Activated CD4-positive, alpha-beta T cell treated with anti-CD3 and anti-CD28 coated beads, Interleukin-2, amount 10 ng/mL, durations not matched to agents 24 days and 14 days (primary cell): ENCODE results near the gene QARS1. TPM values are rescaled to one million over a fixed set of nuclear protein-coding genes. Genes with fewer than 3 reads are reported as not detected.

Experiments used
- DNase-seq: peaks from one replicate; pipeline ENCODE4 v3.0.0; 2022
- H3K27ac Mint-ChIP-seq: one replicate; pipeline ENCODE4 v1.8.0; 2022; ENCODE audit warnings: mild to moderate bottlenecking, mixed read lengths
- H3K27me3 Mint-ChIP-seq: one replicate; pipeline ENCODE4 v1.8.0; 2022; ENCODE audit warnings: mixed read lengths
- H3K36me3 Mint-ChIP-seq: one replicate; pipeline ENCODE4 v1.8.0; 2022; ENCODE audit warnings: low read depth, mild to moderate bottlenecking, mixed read lengths
- H3K4me1 Mint-ChIP-seq: one replicate; pipeline ENCODE4 v1.8.0; 2021; ENCODE audit warnings: mixed read lengths
- H3K4me3 Mint-ChIP-seq: one replicate; pipeline ENCODE4 v1.8.0; 2022; ENCODE audit warnings: mild to moderate bottlenecking, moderate library complexity, mixed read lengths
- H3K9me3 Mint-ChIP-seq: one replicate; pipeline ENCODE4 v1.8.0; 2021; ENCODE audit warnings: mixed read lengths
- intact Hi-C: fragments of 100-400 bp; cut with micrococcal nuclease; formaldehyde crosslinking; loops from one replicate; pipeline ENCODE4 v1.15.1; 2023
- total RNA-seq: library from RNA; stranded (reverse); gene quantifications from 2 replicates; pipeline ENCODE4 v1.2.3, GENCODE V29; 2022

Gene QARS1
- total RNA-seq, 1 donor from 2014 or later, result 188 TPM

- no peaks in the 10 kb centered on the region for H3K36me3 Mint-ChIP-seq
- intact Hi-C loops, result no loop called here
- no peaks in the 10 kb centered on the region for H3K9me3 Mint-ChIP-seq
- H3K27ac Mint-ChIP-seq, result no peak overlapping the region
- no peak overlapping the region for H3K4me3 Mint-ChIP-seq
- no peak for DNase-seq
- H3K27me3 Mint-ChIP-seq, result no peaks in the 10 kb centered on the region
- H3K4me1 Mint-ChIP-seq, result peaks cover 4% of the 10 kb centered on the region
These were observed 20.6 kb upstream of the QARS1 start for GRCh38 chr3:49124991-49125670.

DNA sequence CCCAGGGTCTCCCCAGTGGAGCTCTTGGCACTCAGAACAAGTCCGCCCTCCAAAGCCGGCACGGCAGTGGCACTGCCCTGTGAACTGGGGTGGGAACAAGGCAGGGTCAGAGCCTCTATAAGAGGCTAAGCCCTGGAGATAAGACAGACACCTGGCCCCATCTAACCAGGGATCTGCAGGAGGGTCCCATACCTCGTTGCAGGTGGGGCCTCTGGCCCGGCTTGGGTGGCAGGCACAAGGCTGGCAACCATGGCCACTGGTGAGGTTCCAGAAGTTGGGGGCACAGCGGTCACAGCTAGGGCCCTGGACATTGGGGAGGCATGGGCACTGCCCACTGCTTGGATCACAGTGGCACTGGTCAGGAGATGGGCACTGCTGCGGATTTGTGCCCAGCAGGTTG lies 19.6 kb upstream of the QARS1 start:
- no peak overlapping the region for H3K27ac Mint-ChIP-seq

GRCh38 chr3:49123687-49124086 lies 19.1 kb upstream of the QARS1 start:
- Mint-ChIP-seq H3K27ac (no peak overlapping the region), H3K9me3 (no peaks in the 10 kb centered on the region), H3K27me3 (no peaks in the 10 kb centered on the region), H3K4me3 (no peak overlapping the region), H3K4me1 (peaks cover 9% of the 10 kb centered on the region), H3K36me3 (peaks cover 3% of the 10 kb centered on the region)
- DNase-seq, result no peak
- intact Hi-C loops, result no loop called here

More for the DNA sequence above, 19.6 kb upstream of the QARS1 start:
- no peaks in the 10 kb centered on the region for H3K27me3 Mint-ChIP-seq
- H3K9me3 Mint-ChIP-seq, result no peaks in the 10 kb centered on the region
- no peak overlapping the region for H3K4me3 Mint-ChIP-seq
- H3K36me3 Mint-ChIP-seq, result no peaks in the 10 kb centered on the region
- no peak for DNase-seq
- H3K4me1 Mint-ChIP-seq, result peaks cover 8% of the 10 kb centered on the region
- intact Hi-C loops, result no loop called here

- H3K36me3 Mint-ChIP-seq, result peaks cover 7% of the 10 kb centered on the region
- no peaks in the 10 kb centered on the region for H3K9me3 Mint-ChIP-seq
- DNase-seq, result no peak
- H3K27me3 Mint-ChIP-seq, result no peaks in the 10 kb centered on the region
- H3K4me1 Mint-ChIP-seq, result peaks cover 9% of the 10 kb centered on the region
- no peak overlapping the region for H3K27ac Mint-ChIP-seq
- H3K4me3 Mint-ChIP-seq, result no peak overlapping the region
- intact Hi-C loops, result no loop called here
These were observed 18.5 kb upstream of the QARS1 start for GRCh38 chr3:49122886-49123545.

- no peak for DNase-seq
- H3K4me1 Mint-ChIP-seq, result peaks cover 9% of the 10 kb centered on the region
- H3K4me3 Mint-ChIP-seq, result no peak overlapping the region
- no peaks in the 10 kb centered on the region for H3K27me3 Mint-ChIP-seq
- intact Hi-C loops, result no loop called here
- no peaks in the 10 kb centered on the region for H3K9me3 Mint-ChIP-seq
- no peak overlapping the region for H3K27ac Mint-ChIP-seq
- H3K36me3 Mint-ChIP-seq, result peaks cover 13% of the 10 kb centered on the region
These were observed 17.9 kb upstream of the QARS1 start for GRCh38 chr3:49122451-49122850.

GRCh38 chr3:49122022-49122421 lies 17.5 kb upstream of the QARS1 start:
- Mint-ChIP-seq H3K27me3 (no peaks in the 10 kb centered on the region), H3K27ac (peak overlapping the region; percentile 87), H3K36me3 (peaks cover 15% of the 10 kb centered on the region), H3K9me3 (no peaks in the 10 kb centered on the region), H3K4me1 (peaks cover 9% of the 10 kb centered on the region), H3K4me3 (peak overlapping the region; percentile 49)
- no peak for DNase-seq
- intact Hi-C loops, result no loop called here

GRCh38 chr3:49121132-49121736 lies 16.7 kb upstream of the QARS1 start:
- Mint-ChIP-seq H3K4me1 (peaks cover 9% of the 10 kb centered on the region), H3K27me3 (no peaks in the 10 kb centered on the region), H3K36me3 (peaks cover 21% of the 10 kb centered on the region), H3K27ac (peak overlapping the region; percentile 87), H3K9me3 (no peaks in the 10 kb centered on the region), H3K4me3 (peak overlapping the region; percentile 91)
- intact Hi-C loops, result no loop called here
- peak; percentile 62 for DNase-seq

DNA sequence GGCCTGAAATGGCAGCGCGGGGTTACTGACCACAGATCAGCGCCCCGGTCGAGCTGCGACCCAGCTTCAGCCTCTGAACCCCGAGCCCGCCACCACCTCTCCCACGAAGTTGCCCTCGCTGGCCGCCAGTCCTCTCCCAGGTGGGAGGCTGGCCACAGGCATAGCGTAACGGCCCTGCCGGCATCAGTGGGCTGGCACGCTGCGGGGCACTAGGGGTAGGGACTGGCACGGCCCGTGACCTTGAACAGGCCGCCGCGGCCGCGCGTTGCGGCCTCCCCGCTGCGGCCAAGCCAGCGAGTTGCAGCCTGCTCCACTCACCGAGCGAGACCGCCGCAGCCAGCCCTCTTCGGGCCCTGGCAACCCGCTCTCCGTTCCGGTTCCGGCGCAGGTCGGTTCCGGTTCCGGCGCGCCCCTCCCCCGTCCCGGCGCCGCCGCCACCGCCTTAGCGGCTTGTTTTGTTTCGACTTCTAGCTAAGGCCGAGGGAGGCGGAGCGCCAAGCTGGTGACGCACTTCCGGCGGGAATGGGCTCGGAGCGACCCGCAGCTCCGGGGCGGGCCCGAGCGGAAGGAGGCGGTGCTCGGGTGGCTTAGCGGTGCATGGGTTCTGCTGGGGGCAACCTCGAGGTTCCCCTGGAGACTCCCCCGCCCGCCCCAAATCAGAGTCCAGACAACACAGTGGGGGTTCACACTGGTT lies 16.0 kb upstream of the QARS1 start, which contains the start of gene USP19:
Gene USP19 (minus strand): TSS at position 386 of the 694 bp plus-strand sequence. CDS start 1,678 bp downstream, outside the sequence.
- Mint-ChIP-seq H3K27me3 (no peaks in the 10 kb centered on the region), H3K4me3 (peak within 1 kb of the TSS; percentile 91), H3K9me3 (no peaks in the 10 kb centered on the region), H3K4me1 (peaks cover 9% of the 10 kb centered on the region), H3K36me3 (peaks cover 27% of the 10 kb centered on the region), H3K27ac (peak within 1 kb of the TSS; percentile 87)
- DNase-seq, result peak; percentile 99
- intact Hi-C loops, result loop anchor here (1.0 kb wide), 3 partner anchors 16 to 51 kb away; partner anchors contain the start of genes KLHDC8B, QARS1 and QRICH1

DNA sequence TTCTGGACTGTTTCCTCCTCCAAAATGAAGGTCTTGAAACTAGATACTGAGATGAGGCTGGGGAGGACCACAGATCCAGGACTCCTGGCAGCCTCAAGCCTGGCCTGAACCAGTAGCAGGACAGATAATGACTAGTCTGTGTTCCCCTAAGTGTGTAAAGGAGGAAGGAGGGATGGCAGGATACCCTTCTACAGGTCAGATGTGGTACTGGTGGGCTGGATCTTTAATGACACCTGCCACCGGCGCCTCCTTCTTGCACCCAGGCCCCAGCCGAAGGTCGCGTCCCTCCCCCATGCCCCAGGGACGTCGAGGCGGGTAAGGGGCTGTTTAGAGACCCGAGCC lies 15.5 kb upstream of the QARS1 start:
- peak overlapping the region; percentile 87 for H3K27ac Mint-ChIP-seq
- intact Hi-C loops, result loop anchor here (1.0 kb wide), 3 partner anchors 16 to 51 kb away; partner anchors contain the start of genes KLHDC8B, QARS1 and QRICH1
- DNase-seq, result no peak
- H3K4me3 Mint-ChIP-seq, result peak overlapping the region; percentile 91
- peaks cover 32% of the 10 kb centered on the region for H3K36me3 Mint-ChIP-seq
- H3K27me3 Mint-ChIP-seq, result no peaks in the 10 kb centered on the region
- no peaks in the 10 kb centered on the region for H3K9me3 Mint-ChIP-seq
- H3K4me1 Mint-ChIP-seq, result peaks cover 8% of the 10 kb centered on the region

DNA sequence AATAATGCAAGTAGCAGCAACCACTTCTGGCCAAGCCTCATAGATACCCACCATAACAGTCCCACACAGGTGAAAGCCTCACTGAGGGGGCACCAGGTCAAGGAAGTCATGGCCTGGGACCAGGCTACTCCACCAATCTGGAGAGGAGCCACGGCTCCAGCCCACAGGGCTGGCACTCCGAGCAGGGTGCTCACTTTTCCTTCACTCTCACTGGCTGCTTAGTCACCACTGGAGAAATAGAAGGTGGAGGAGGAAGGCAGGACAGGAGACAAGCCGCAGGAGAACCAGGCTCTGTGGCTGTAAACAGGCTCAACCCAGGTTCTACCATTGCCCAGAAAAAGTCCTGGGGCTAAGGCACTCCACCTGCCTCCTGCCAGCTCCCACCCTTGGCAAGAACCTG lies 14.9 kb upstream of the QARS1 start:
- Mint-ChIP-seq H3K27me3 (no peaks in the 10 kb centered on the region), H3K36me3 (peaks cover 35% of the 10 kb centered on the region), H3K9me3 (no peaks in the 10 kb centered on the region), H3K4me1 (peaks cover 5% of the 10 kb centered on the region), H3K4me3 (peak overlapping the region; percentile 91), H3K27ac (peak overlapping the region; percentile 87)
- intact Hi-C loops, result no loop called here
- no peak for DNase-seq

DNA sequence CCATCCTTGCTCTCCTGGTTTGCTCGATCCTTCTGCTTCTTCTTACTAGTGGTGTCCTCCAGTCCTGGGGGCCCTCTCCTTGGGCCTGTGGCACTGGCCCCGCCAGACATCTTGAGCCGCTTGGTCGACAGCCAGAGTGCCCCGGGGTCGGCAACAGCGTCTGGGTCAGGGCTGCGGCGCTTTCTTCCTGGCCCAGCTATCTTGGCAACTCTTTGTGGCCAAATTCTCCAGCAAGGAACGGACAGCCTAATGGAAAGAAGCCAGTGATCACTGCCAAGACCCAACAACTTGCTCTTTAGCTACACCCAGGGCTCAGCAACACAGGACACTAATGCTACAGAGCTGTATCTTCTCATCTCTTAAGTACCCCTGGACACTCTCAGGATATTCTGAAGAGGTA lies 14.5 kb upstream of the QARS1 start:
- peaks cover 5% of the 10 kb centered on the region for H3K4me1 Mint-ChIP-seq

DNA sequence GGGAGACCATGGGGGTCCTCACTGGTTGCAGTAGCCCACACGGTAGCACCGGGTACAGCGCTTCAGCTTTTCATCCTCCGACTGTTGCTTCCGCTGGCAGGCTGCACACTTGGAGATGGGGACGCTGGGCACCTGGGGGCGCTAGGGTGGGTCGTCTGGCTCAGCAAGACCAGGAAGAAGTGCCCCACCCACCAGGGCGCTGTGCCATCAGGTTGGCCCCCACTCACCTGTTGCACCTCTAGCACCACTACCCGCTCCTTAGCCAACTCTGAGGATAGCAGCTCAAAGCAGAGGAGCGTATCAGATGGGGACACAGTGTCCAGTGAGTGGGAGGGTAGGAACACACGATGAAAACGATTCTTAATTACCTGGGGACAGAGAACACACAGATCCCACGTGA lies 7.7 kb upstream of the QARS1 start:
- Mint-ChIP-seq H3K9me3 (no peaks in the 10 kb centered on the region), H3K27ac (no peak overlapping the region), H3K4me3 (no peak overlapping the region), H3K36me3 (peaks cover 56% of the 10 kb centered on the region), H3K4me1 (no peaks in the 10 kb centered on the region), H3K27me3 (no peaks in the 10 kb centered on the region)
- no peak for DNase-seq
- intact Hi-C loops, result no loop called here

More for the DNA sequence above, 14.5 kb upstream of the QARS1 start:
- H3K27me3 Mint-ChIP-seq, result no peaks in the 10 kb centered on the region
- H3K27ac Mint-ChIP-seq, result peak overlapping the region; percentile 5
- peaks cover 37% of the 10 kb centered on the region for H3K36me3 Mint-ChIP-seq
- no peaks in the 10 kb centered on the region for H3K9me3 Mint-ChIP-seq
- intact Hi-C loops, result no loop called here
- peak overlapping the region; percentile 91 for H3K4me3 Mint-ChIP-seq
- DNase-seq, result no peak

DNA sequence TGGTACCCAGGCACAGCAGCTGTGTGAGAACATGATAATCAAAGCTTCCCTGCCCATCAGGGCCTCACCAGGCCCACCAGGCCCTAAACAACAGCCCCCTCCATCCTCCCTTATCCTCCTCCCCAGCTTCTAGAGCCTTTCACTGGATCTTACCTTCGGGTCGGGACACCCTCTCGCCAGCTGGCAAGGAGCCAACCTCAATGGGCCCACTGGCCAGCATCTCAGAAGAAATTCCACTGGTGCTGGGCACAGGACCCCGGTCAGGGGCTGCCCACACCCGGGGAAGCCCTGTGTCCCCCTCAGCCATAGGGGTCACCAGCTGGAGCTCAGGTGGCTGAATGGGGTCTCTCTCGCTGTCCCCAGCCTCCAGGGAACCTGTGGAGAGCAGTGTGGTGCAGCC lies 6.8 kb upstream of the QARS1 start:
- H3K9me3 Mint-ChIP-seq, result no peaks in the 10 kb centered on the region

DNA sequence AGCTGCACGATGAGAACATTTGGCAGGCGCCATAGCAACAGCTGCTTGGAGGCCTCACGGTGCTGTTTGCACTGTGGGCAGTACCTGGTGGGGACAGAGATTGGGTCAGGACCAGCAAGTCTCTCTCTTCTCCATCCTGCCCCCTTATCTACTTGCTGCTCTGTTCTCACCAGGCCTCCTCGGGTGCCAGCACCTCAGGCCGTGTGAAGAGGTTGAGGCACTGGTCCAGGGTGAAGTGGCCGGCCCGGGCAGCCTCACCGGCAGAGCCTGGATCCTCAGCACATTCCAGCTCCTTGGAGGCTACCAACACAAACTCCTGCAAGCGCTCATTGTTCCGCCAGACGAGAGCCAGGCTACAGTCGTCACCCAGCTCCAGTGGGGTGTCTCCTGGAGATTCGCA lies 6.2 kb upstream of the QARS1 start:
- Mint-ChIP-seq H3K27ac (no peak overlapping the region), H3K27me3 (no peaks in the 10 kb centered on the region), H3K9me3 (no peaks in the 10 kb centered on the region)

More for the DNA sequence above, 6.8 kb upstream of the QARS1 start:
- intact Hi-C loops, result no loop called here
- Mint-ChIP-seq H3K4me1 (no peaks in the 10 kb centered on the region), H3K4me3 (no peak overlapping the region), H3K27ac (no peak overlapping the region), H3K27me3 (no peaks in the 10 kb centered on the region), H3K36me3 (peaks cover 51% of the 10 kb centered on the region)
- no peak for DNase-seq

More for the DNA sequence above, 6.2 kb upstream of the QARS1 start:
- DNase-seq, result no peak
- Mint-ChIP-seq H3K4me3 (no peak overlapping the region), H3K4me1 (no peaks in the 10 kb centered on the region), H3K36me3 (peaks cover 45% of the 10 kb centered on the region)
- intact Hi-C loops, result no loop called here
